ENCODE measurements around the gene KRT80.

Gene KRT80

DNA sequence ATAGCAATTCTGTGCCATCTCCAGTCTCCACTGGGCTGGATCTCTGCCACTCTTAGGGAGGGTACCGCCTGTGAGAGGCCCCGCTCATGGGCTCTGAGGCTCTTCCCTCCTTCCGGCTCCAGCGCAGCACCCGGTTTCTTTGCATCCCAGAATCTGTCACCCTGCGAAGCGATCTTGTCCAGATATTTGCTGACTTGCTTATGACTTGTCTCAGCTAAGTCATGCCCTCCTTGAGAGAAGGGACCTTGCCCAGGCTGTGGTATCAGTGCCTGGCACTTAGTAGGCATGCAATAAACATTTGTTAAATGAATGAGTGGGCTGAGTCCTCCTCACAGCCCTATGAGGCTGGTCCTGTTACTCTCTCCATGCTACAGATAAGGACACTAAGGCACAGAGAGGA lies 13.4 kb downstream of the KRT80 start:
- no peak for DNase-seq

DNA sequence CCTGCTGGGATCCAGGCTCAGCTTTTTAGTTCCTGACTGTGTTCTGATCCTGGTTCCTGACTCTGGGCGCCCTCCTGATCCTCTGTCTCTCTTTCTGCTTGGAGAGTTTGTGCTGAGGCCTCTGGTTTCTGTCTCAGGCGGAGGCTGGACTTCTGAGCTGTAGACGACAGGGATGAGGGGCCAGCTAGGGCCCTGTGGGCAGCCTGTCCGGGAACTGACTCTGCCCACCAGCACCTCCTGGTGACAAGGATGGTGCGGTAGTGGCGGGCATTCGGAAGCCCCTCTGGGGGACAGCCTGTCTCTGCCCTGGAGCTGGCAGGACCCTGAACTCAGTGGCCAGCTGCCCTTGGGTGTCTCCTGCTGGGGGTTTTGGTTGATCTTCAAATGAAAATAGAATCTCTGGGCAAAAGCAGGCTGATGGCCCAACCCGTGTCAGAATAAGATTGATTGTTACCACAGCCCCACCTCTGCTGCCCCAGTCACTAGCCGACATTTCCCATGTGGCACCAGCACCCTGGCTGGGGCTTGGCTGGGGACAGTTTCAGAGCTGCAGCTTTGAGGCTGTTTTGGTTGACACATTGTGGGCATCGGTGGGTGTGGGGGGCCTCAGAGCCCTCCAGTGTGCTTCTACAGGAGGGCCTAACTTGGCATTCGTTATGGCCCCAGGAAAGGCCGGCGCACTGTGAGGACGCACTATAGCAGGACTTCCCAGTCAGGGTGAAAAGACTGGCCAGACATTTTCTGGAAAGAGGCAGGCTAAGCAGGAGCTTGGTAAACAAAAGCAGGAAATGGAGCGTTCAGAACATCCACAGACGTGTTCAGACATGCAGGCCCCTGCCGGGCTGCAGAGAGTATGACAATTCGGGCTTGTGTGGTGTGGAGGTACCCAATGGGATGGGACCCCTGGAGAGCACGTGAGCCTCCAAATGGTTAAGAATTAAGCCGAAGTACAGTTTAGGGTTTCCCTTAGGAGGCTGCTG lies 16.2 kb downstream of the KRT80 start:
- peak; percentile 91 for DNase-seq

DNA sequence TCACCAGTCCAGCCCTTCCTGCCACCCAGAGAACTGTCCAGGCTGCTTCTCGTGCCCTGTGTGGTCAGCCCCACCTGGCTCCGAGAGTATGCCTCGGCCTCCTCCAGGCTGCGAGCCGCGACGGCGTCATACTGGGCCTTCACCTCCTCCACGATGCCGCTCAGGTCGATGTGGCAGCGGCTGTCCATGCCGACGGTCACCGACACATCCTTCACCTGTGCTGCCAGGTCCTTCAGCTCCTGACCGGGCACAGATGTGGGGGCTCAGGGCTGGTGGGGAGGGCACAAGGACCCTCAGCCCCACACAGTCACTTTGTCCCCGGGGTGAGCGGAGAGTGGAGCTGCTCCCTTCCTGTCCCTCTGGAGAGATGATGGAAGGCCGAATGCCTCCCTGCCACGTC lies 18.3 kb downstream of the KRT80 start:
- no peak for DNase-seq

DNA sequence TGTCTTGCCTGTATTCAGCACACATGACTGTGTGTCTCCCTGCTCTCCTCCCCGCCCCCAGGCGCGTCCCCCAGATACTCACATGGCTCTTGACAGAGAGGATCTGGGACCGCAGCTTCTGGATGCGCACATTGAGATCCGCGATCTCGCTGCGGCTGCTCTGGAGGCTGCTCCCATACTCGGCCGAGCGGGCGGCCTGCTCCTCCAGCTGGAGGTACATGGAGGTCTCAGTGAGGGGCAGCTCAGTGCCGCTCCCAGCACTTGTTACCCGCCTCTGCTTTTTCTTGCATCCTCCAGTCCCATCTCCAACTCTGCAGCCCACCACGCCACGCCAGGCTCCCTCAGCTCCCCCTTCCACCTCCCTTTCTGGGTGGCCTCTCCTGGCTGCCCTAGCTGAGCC lies 18.9 kb downstream of the KRT80 start:
- no peak for DNase-seq

DNA sequence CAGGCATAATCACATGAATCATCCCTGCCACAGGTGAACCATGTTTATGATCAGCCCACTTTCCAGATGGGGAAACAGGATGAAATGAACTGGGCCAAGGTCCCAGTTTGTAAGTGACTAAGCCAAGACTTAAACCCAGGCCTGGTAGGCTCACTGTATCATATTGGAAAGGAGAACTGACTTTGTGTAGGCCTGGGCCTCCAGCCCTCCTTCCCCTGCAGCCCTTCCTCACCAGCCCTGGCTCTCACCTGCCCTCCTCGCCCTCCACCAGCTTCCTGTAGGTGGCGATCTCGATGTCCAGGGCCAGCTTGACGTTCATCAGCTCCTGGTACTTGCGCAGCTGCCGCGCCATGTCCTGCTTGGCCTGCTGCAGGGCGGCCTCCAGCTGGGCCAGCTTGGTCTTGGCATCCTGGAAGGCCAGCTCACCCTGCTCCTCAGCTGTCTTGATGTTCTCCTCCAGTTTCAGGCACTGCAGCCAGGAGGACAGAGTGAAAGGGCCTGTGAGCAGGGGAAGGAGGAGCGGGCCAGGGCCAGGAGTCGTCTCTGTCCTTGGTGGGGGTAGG lies 19.8 kb downstream of the KRT80 start:
- peak in 1 of 2 experiments; percentile 60 for DNase-seq

DNA sequence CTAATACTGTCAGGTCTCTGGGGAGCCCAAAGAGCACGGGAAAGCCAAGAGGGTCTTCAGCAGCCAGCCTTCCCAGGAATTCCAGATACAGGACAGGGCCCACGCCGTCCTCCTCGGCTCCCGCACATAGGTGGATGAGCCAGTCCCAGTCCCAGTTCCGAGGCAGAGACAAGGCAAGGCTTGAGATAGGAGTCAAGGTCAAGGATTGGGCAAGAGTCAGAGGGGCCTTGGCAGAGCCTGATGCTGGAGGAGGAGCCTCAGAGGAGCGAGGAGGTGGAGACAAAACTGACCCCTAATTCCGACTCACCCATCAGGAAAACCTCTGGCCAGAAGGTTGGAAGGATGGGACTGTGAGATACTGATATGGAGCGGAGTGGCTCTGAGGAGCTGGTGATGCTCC lies 21.0 kb downstream of the KRT80 start:
- DNase-seq: no peak

DNA sequence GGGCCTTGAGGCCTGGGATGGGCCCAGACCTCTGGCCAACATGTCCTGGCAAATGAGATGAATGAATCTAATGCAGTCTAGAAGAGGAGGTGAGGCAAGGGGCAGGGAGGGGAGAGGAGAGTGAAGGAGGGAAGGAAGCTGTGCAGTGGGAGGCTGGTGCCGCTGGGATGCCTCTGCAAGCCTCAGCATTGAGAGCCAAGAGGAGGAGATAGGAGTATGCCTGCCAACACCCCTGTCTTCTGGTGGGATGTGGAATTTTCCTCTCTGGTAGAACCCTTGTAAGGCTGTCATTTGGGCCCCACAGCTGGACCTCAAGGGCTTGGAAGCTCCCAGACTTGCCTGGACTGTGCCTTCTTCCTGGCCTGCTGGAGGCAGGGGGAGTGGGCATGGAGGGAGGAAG lies 21.9 kb downstream of the KRT80 start:
- no peak for DNase-seq

DNA sequence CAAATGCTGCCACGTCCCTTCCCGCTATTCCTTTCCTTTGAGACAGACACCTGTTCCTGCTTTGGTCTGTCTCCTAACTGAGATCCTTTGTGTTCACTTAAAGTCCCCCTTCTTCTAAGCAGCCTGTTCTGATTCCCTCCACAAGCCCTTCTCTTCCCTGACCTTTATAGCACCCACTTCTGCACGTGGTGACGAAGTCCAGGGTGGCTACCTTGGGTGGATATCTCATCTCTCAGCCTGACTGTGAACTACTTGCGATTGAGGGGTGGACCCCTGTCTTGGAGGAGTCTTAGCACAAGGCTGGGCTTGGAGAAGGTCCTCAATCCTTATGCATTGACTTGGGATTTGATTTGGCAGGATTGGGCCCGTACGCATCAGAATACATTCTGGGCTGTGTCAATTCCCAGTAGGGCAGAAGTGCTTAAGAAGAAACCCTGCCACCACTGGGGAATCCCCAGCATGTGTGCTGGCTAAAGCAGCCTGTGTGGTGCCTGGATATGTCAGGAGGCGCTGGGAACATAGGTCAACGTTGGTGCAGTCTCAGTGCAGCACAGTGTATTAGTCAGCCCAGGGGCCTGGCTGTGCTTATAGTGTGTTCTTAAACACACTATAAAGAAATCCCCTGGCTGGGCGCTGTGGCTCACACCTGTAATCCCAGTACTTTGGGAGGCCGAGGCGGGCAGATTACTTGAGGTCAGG lies 23.6 kb downstream of the KRT80 start:
- DNase-seq: no peak

DNA sequence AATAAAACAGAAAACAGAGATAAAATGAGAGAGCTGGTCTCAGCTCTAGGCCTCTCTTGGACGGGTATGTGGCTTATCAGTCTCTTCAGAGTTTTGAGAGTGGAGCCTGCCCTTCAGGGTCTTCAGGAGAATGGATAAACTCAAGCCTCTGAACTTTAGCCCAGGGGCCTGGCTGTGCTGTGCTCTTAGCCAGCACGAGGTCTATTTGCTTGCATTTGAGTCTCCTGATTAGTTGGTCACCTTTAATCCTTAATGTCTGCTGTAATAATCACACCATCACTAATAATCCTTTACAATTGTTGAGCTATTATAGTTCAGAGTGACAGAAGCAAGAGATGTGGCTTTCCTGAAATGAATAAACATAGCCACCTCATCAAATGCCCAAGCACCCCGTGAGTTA lies 24.3 kb downstream of the KRT80 start:
- DNase-seq: no peak

DNA sequence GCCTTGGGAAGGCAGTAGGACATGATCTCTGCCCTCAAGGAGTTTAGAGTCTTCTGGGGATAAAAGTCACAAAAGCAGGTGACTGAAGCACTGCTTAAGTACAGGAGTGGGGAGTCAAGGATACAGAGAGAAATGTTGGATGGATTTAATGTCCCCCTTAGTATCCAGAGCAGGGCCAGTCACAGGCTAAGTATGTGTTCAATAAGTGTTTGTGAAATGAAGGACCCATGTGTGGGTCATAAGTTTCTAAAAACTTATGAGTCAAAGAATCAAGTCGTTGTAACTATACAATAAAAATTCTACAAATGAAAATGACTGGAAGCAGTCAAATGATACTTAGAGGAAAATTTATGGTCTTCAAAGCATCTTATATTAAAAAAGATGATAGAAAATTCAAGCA lies 25.1 kb downstream of the KRT80 start:
- no peak for DNase-seq

DNA sequence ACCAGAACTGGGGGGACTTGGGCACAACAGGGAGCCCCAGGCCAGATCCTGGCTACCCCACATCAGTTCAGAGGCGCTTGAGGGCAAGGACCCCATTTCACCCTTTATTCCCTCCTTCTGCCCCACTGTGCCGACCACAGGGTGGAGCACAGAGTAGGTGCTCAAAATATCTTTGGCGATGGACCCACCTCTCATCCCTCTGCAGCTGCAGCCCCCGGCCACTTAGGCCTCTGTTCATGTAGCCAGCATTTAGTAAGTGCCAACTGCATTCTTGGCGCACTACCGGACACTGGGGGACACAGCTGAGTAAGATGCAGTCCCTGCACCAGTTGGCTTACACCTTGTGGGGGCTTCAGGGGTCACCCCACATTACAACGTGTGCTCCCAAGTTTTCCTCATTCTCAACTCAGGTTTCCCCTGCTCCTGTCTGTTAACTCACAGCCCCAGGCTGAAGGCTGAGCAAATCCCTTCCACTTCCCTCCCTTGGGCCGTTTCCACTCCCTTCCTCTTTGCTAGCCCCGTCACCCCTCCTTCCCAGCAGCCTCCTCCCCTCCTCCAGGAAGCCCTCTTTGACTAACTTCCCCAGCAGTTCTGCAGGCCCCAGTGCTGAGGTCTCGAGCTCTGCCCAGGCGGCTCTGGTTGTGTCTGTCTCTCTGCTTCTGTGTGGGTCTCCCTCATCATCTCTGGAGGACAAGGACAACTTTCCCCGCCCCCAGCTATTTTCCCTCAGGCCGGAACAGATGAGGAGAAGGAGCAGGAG lies 26.5 kb downstream of the KRT80 start:
- no peak for DNase-seq

DNA sequence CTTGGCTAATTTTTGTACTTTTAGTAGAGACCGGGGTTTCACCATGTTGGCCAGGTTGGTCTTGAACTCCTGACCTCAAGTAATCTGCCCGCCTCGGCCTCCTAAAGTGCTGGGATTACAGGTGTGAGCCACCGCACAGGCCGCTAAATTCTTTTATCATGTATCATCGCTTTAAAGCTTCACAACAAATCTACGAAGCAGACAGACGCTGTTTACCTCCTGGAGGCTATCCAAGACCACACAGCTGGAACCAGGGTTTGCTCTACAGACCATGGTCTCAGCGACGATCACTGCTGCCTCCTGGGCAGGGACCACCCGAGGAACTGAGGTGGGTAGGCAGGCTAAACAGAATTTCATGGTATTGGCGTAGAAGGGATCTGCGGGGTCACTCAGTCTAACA lies 27.2 kb downstream of the KRT80 start:
- DNase-seq: no peak

DNA sequence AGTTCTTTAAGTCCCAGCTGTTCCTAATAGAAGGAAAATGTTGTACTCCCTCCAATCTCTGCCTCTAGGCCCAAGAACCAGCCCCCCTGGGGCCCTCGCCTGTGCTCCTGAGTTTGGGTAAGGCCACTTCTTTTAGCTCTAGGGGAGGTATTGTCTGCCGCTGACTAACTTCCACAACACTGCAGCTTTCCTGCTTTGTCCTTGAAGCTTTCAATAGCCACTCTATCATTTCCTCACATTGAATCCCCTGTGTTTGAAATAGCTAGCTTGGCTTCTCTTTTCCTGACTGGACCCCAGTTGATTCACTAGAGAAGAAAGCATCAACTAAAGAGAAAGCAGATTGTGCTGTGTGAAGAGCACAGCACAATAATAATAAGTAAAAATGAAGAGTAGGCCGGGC lies 28.8 kb downstream of the KRT80 start:
- no peak for DNase-seq

DNA sequence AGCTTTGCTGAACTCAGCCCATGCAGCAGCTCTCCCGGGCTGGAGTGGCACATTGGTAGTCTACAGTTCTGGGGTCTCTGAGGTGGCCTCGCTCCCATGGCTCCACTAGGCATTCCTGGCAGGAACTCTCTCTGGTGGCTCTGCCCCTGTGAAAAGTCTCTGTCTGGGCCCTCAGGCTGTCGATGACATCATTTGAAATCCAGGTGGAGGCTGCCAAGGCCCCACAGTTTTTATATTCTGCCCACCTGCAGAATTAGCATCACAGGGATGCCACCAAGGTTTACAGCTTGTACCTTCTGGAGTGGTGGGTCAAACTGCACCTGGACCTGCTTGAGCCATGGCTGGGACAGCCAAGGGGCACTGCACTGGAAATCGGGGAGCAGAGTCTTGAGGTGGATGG lies 31.6 kb downstream of the KRT80 start:
- no peak for DNase-seq

DNA sequence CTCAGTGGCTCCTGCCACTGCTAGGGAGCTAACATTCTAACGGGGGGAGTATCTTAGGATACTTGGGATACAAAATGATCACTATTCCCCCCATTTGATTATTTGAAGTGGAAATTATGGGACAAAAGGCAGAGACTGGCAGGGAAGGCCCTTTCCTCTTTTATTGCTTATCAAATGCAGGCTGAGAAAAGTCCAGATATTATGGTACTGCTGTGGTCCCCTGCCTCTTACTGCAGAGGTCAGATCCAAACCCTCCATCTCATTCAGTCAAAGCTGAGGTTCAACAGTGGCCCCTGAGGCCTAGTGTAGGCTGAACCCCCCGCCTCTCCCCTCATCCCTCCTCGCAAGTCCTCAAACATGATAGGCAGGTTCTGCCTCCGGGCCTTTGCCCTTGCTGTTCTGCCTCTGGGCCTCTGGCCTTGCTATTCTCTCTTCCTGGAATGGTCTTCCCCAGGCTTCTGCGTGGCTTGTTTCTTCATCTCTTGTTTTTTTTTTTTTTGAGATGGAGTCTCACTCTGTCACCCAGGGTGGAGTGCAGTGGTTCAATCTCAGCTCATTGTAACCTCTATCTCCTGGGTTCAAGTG lies 34.2 kb downstream of the KRT80 start:
- no peak for DNase-seq

DNA sequence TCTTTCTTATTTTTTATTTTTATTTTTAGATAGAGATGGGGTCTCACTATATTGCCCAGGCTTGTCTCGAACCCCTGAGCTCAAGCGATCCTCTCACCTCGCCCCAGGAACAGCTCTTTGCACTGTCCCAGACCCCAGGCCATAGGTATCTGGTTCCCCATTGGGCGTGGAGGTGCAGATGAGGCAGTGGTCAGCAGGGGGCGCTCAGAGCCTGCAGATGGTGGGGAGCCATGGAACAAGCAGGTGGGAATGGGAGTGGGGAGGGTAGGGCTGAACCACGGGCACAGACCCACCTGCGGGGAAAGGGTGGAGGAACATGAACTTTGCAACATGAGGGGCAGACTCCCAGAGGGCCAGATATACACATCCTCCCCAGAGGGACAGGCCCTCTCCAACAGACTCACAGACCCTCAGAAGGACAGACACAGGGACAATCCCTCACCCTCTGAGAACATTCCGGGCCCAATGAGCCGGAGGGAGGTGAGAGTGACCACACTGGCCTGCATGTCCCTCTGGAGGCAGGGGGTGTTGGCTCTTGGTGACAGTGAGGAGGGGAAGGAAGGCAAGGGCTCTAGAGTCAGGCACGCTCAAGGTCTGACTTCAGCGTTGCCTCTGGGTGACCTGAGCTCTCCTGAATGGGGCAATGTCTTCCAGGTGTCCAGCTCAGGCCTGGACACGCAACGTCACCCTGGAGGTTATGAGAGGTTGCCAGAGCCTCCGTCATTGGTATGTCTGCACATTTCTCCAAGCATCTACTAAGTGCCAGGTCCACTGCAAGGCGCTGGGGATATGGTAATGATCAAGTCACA lies 34.9 kb downstream of the KRT80 start:
- peak; percentile 60 to 84 for DNase-seq

DNA sequence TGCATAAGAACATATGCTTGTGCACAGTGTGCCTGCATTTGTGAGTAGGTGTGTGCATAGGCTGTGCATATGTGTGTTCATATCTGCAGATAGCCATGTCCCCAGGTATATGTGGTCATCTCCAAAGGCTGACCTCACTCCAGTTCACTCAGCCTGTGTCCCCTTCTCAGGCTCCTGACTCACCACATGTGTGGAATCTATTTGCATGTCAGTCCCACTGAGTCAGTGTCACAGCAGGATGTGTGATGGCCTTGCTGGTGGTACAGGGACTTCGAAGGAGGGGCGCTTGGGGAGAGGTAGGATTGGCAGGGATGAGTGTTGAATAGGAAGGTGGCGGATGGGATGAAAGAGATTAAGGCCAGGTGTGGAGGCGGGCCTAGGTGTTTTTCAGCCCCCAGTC lies 35.5 kb downstream of the KRT80 start:
- no peak for DNase-seq

DNA sequence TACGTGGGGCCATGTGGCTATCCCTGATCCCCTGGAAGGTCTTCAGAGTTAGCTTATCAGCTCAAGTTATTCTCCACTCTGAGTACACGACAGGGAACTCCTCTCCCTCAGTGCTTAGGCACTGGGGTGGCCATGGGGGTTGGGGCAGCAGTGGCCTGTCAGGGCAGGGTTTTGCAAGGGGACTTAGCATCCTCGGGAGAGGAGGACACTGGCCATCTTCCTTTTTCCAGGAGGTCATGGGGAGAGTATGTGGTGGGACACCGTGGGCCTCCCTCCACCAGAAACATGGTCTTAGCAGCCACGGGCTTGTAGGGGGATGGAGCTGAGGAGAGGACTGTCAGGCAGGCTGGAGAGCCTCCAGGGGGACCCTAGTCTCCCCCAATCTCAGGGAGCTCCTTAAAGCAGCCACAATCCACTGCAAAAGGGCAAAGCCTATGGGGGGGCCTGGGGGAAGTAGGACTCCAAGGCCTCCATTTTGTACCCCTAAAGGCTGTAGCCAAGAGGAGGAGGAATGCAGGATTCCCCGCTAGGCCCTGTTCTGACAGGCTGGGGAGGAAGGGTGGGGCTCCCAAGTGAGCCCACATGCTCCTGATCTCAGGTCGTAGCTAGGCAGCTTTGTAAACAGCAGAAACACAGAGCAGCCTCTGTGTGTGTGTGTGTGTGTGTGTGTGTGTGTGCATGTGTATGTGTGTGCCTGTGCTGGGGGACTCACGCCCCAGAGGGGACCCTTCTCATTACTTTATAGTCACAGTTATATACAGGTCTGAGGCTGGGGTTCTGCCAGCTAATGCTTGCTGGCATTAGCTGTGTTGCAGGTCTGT lies 36.6 kb downstream of the KRT80 start:
- peak; percentile 4 to 16 for DNase-seq

DNA sequence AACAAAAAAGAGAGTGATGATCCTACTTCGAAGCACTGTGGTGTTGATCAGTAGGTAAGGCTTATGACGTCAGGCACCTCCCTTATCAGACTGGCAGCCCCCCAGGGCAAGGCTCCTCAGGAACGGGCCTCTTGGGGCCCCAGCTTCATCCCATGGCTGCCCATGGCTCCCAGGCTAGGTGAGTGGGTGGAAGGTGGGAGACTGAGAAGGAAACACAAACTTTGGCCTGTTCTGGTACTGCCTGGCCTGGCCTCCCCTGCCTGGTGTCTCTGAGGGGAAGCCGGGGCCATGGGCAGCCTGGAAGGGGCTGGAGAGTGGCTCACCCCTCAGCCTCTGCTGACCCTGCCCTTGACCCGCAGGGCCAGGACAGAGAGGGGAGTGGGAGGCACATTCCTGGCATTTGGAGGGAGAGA lies 38.9 kb downstream of the KRT80 start:
- no peak for DNase-seq

DNA sequence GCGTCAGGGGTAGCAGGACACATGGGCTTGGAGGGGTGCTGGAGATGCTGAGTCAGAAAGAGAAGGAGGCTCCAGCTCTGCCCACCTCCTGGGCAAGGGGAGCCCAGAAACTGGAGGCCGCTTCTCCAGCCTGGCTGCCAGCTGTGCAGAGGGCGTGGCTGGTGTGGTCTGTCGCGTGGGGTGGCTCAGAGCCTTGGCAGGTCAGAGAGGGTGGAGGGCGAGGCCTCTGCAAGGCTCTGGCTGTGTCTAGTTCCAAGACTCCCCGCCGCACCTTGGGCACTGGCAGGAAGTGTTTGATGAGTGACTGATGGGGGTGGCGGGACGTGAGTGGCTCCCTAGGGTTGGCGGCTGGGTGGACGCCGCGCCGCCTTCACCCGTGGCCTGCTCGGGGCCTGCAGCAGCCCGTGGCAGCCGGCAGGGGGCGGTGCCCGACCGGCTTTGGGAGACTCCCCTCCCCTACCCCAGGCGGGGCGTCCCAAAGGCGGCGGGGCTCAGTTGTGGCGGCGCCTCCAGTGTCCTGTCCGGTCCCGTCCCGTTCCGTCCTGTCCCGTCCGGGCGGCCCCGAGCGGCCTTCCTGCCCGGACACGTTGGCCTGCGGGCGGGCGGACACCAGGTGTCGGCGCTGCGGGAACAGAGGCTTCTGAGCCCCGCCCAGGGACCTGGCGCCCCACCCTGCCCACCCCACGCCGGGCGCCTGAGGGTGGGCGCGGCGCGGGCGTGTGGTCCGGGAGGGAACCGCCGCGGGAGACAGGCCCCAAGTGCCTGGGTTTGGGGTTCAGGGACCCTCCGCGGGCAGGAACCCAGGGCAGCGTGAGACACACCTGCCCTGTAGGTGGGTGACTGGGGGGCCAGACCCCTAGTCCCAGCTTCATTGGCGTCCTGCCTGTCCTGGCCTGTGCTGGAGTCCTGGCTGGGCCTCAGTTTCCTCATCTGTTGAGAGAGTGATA lies 39.7 kb downstream of the KRT80 start:
- DNase-seq: peak in 1 of 2 experiments; percentile 69

Data from NCI-H526 (cell line).